ENCODE results near the gene STAM. TPM values are rescaled to one million over a fixed set of nuclear protein-coding genes. Genes with fewer than 3 reads are reported as not detected.

The STAM gene
- total RNA-seq, 6 donors from 2014 or later: 18.9 to 85.1 (median 31.2) TPM

GRCh38 chr10:17725703-17726102, 81.8 kb downstream of the STAM start:
- ATAC-seq (ENCODE audit: low FRiP score in 2 of 2): no peak
- Histone ChIP-seq H3K4me3 (no peak overlapping the region), H3K27ac (no peak overlapping the region), H3K36me3 (peaks cover 0 to 8% (median 0%) of the 10 kb centered on the region in 4 donors), H3K4me1 (no peaks in the 10 kb centered on the region), H3K9me3 (no peaks in the 10 kb centered on the region), H3K27me3 (no peaks in the 10 kb centered on the region)
- no peak for DNase-seq
- 88 to 90% methylated on average over 7 of the region's 7 CpGs for WGBS, 2 donors
- TF ChIP-seq POLR2AphosphoS5 (IDR thresholded peaks at IDR 0.05): no peak
- no peak for TF ChIP-seq POLR2A (IDR thresholded peaks at IDR 0.05)
- TF ChIP-seq, protein P1, sequence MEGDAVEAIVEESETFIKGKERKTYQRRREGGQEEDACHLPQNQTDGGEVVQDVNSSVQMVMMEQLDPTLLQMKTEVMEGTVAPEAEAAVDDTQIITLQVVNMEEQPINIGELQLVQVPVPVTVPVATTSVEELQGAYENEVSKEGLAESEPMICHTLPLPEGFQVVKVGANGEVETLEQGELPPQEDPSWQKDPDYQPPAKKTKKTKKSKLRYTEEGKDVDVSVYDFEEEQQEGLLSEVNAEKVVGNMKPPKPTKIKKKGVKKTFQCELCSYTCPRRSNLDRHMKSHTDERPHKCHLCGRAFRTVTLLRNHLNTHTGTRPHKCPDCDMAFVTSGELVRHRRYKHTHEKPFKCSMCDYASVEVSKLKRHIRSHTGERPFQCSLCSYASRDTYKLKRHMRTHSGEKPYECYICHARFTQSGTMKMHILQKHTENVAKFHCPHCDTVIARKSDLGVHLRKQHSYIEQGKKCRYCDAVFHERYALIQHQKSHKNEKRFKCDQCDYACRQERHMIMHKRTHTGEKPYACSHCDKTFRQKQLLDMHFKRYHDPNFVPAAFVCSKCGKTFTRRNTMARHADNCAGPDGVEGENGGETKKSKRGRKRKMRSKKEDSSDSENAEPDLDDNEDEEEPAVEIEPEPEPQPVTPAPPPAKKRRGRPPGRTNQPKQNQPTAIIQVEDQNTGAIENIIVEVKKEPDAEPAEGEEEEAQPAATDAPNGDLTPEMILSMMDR (IDR thresholded peaks at IDR 0.05): no peak
- no peak for TF ChIP-seq EP300 (IDR thresholded peaks at IDR 0.05)

DNA sequence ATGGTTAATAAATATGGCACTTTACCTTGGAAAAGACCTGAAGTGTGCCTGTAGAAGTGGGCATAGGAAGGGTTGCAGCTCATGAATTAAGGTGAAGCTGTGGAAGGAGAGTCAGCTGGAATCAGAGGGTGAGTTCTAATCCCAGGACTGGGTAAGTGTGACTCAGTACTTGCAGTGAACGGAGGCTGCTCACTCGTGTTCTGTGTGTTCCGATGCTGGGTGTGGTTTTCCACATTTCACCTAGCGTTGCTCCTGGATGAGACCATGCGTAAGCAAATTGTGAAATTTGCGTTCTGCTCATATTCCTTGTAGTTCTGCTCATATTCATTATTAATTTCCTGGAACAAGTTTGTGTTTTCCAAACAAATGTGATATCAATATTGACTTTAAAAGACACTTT, 85.7 kb downstream of the STAM start:
- H3K4me1 ChIP-seq: no peaks in the 10 kb centered on the region
- TF ChIP-seq, protein P1 (IDR thresholded peaks at IDR 0.05): no peak
- TF ChIP-seq EP300 (IDR thresholded peaks at IDR 0.05) (no peak), POLR2AphosphoS5 (IDR thresholded peaks at IDR 0.05) (no peak)
- no peak overlapping the region for H3K27ac ChIP-seq
- no peaks in the 10 kb centered on the region for H3K27me3 ChIP-seq
- no peaks in the 10 kb centered on the region for H3K9me3 ChIP-seq
- H3K36me3 ChIP-seq: no peaks in the 10 kb centered on the region
- 88% methylated on average over 6 of the region's 6 CpGs for WGBS, 2 donors
- DNase-seq: no peak
- no peak overlapping the region for H3K4me3 ChIP-seq
- no peak for ATAC-seq (ENCODE audit: low FRiP score in 2 of 2)

DNA sequence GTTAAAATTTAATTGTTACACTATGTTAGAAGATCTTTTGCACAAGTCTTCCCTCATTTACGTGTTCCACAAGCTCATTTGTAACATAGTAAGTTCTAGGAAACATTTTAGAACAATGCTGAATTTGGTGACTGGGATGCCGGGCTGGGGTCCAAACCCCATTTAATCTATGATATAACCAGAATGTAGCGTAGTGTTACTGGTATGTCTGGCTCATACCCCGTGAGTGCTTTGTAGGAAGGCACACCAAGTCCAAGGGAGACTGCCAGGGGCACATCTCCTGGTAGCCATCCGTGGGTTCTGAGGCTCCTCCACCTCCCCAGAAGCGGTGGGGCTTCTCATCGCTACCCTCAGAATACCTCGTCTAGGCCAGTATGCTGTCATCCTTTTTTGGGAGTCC, 86.7 kb downstream of the STAM start:
- H3K4me3 ChIP-seq: no peak overlapping the region
- WGBS, 2 donors: 86% methylated on average over 7 to 8 of the region's 8 CpGs
- DNase-seq: no peak
- no peaks in the 10 kb centered on the region for H3K27me3 ChIP-seq
- TF ChIP-seq POLR2AphosphoS5 (IDR thresholded peaks at IDR 0.05) (no peak), EP300 (IDR thresholded peaks at IDR 0.05) (no peak), POLR2A (IDR thresholded peaks at IDR 0.05) (no peak)
- TF ChIP-seq, protein P1 (IDR thresholded peaks at IDR 0.05): no peak
- no peaks in the 10 kb centered on the region for H3K9me3 ChIP-seq
- H3K27ac ChIP-seq: no peak overlapping the region
- H3K36me3 ChIP-seq: no peaks in the 10 kb centered on the region
- ATAC-seq (ENCODE audit: low FRiP score in 2 of 2): peak; percentile 22 to 29
- H3K4me1 ChIP-seq: peaks cover 0 to 4% (median 1%) of the 10 kb centered on the region in 4 donors

DNA sequence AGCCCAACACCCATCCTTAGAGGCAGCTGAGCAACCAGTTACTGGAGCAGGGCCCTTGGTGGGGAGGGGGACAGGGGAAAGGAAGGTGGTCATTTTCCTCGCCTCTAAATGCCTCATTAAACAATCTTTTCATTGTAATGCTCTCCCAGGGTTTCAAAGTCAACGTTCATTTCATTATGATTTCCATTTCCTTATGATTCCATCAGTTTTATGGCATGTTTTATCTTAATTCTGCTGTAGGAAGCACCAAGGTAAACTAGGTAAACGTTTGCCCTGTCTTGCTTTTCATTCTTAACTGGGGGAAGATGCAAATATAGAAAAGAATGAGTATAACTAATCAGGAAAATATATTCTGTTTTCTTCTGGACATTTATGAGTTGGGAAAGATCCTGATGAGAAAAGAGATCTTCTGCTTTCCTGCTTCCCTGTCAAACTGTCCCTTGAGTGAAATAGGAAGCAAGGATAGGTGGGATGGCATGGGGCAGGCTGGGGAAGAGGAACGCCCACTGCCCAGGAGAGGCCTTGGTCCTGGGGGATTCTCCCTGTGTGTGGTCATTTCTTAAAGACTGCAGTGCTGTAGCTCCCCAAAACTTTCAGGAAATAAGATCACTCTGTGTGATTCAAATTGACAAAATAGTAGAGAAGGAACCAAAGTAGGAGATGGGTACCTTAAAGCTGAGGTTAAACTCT, 87.5 kb downstream of the STAM start:
- TF ChIP-seq, protein P1 (IDR thresholded peaks at IDR 0.05): no peak
- TF ChIP-seq POLR2A (IDR thresholded peaks at IDR 0.05) (no peak), POLR2AphosphoS5 (IDR thresholded peaks at IDR 0.05) (no peak), EP300 (IDR thresholded peaks at IDR 0.05) (no peak)
- H3K27me3 ChIP-seq: no peaks in the 10 kb centered on the region
- ATAC-seq (ENCODE audit: low FRiP score in 2 of 2) (no peak), DNase-seq (no peak)
- H3K4me3 ChIP-seq: no peak overlapping the region
- H3K36me3 ChIP-seq: no peaks in the 10 kb centered on the region
- H3K27ac ChIP-seq: no peak overlapping the region
- H3K9me3 ChIP-seq: no peaks in the 10 kb centered on the region
- 56 to 62% methylated on average over 4 of the region's 4 CpGs for WGBS, 2 donors
- peaks cover 0 to 4% (median 1%) of the 10 kb centered on the region in 4 donors for H3K4me1 ChIP-seq

DNA sequence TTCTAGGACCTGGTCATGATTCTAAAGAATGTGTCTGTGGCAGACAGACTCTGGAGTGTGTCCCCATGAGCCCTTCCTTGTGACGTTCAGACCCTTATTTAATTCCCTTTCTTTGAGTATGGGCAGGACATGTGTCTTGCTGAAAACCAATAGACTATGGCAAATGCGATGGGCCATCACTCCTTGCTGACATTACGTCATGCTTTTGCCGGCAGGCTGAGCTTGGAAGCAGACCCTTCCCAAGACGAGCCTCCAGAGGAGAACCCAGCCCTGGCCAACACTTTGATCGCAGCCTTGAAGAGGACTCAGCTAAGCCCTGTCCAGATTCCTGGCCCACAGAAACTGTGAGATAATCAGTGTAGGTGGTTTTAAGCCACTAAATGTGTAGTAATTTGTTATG, 89.7 kb downstream of the STAM start:
- H3K27me3 ChIP-seq: no peaks in the 10 kb centered on the region
- peaks cover 2 to 9% (median 4%) of the 10 kb centered on the region in 4 donors for H3K4me1 ChIP-seq
- ATAC-seq (ENCODE audit: low FRiP score in 2 of 2) (no peak), DNase-seq (no peak)
- H3K27ac ChIP-seq: no peak overlapping the region
- no peak overlapping the region for H3K4me3 ChIP-seq
- H3K9me3 ChIP-seq: no peaks in the 10 kb centered on the region
- TF ChIP-seq EP300 (IDR thresholded peaks at IDR 0.05): no peak
- no peak for TF ChIP-seq POLR2AphosphoS5 (IDR thresholded peaks at IDR 0.05)
- TF ChIP-seq, protein P1 (IDR thresholded peaks at IDR 0.05): no peak
- TF ChIP-seq POLR2A (IDR thresholded peaks at IDR 0.05): no peak
- WGBS, 2 donors: 96 to 98% methylated on average over 6 of the region's 6 CpGs
- no peaks in the 10 kb centered on the region for H3K36me3 ChIP-seq
